ENCODE results near the gene AARS2. TPM values are rescaled to one million over a fixed set of nuclear protein-coding genes. Genes with fewer than 3 reads are reported as not detected.
A peak's percentile ranks its signal among the peaks of the same experiment; 100 is the strongest.

Gene AARS2
- total RNA-seq, 5 donors from 2014 or later (not counting 1 experiment from before 2014, with no cell fraction given) = 16.7 to 28.5 (median 25.8) TPM

DNA sequence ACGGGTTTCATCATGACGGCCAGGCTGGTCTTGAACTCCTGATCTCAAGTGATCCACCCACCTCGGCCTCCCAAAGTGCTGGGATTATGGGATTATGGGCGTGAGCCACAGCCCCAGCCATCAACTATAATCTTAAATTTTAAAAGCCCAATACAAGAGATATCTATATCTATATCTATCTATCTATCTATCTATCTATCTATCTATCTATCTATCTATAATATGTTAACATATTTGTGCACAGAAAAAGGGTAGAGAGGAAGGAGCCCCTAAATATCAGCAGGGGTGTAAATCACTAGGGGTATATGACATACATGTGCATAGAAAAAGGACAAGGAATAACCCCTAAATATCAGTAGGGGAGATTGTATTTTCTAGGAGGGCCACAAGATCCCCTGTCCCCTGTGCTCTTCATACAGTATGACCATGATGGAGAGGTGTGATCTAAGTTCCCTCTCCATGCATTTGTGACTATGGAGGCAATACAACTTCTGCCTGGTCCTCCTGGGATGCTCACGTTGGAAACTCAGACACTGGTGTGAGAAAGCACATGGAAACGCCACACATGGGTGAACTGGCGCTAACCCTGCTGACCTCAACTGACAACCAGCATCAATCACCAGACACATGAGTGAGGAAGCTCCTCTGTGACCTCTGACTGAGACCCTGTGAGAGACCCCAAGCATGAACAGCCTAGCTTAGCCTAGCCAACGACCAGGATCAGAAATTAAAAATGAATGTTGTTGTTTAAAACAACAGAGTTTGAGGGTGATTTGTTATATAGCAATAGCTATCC, 28.1 kb upstream of the AARS2 start:
- CTCF ChIA-PET = interaction anchor here in 1 of 2 donors (1.0 kb wide), 1 partner anchor 85 kb away, joined by 4 read pairs; the partner anchor contains the start of gene SLC35B2
- peaks cover 39 to 45% of the 10 kb centered on the region in 2 donors for H3K27me3 Mint-ChIP-seq

DNA sequence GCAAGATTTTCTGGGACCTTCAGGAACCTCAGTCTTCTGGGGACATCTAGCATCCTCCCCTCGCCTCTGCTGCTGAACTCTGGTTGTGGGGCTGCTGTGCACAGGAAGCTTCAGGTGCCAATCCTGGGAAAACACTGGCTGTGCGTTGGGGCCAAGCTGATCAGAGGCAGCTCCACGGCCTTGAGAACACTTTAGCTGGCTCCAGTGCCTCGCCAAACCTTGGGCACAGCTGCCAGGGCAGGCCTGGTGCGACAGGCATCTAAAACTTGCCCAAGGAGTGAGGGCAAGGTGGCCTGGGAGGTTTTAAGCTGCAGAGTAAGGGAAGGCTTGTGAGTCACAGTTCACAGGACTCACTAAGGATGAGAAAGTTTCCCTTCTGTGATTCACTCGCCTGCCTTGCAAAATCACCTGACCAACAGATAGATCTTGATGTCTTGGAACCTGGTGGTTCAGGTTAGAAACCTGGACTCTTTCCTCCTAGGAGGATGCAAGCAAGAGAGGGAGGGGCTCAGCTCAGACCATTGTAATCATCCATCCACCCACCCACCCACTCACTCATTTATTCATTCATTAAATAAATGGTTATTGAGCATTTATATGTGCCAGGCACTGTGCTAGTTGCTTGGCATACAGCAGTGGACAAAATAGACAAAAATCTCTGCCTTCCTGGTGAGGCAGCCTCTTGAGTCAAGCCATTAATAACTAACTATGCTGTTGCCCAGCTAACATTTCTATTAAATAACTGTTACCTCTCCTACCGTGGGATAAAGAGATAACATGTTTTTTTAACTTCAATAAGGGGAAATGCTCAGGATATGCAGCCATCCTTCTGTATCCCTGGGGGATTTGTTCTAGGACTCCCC, 26.8 kb upstream of the AARS2 start:
- DNase-seq (no peak), ATAC-seq (replicated peaks in 1 of 4) (no peak)
- Mint-ChIP-seq H3K27ac (no peak overlapping the region), H3K4me1 (peaks cover 0 to 2% (median 2%) of the 10 kb centered on the region in 3 donors), H3K27me3 (peaks cover 34 to 38% of the 10 kb centered on the region in 2 donors), H3K4me3 (no peak overlapping the region), H3K36me3 (no peaks in the 10 kb centered on the region), H3K9me3 (no peaks in the 10 kb centered on the region)
- 62% methylated on average over 5 of the region's 7 CpGs for WGBS (ENCODE audit: insufficient coverage)
- no peak overlapping the region for H3K27ac ChIP-seq (ENCODE audit: low read length)
- peaks cover 0 to 5% of the 10 kb centered on the region in 2 experiments for H3K4me1 ChIP-seq (ENCODE audit: control insufficient read depth in 1 of 2, extremely low read depth in 1 of 2, insufficient read depth in 2 of 2, low read length in 2 of 2)
- no peaks in the 10 kb centered on the region for H3K36me3 ChIP-seq (ENCODE audit: control insufficient read depth in 2 of 2, extremely low read depth in 1 of 2, insufficient read depth in 1 of 2, low read length in 1 of 2)
- ChIA-PET POLR2A (no interaction called here), CTCF (interaction anchor here in 1 of 2 donors (0.7 to 1.4 kb wide), 2 partner anchors 72 to 117 kb away, joined by 3 to 15 read pairs; no protein-coding TSS in a partner anchor)
- H3K9me3 ChIP-seq = no peaks in the 10 kb centered on the region
- H3K27me3 ChIP-seq (replicated peaks in 1 of 2; ENCODE audit: control insufficient read depth in 2 of 2, extremely low read depth in 1 of 2, insufficient read depth in 2 of 2, low read length in 1 of 2) = peaks cover 9 to 45% of the 10 kb centered on the region in 2 experiments
- no peak overlapping the region for H3K4me3 ChIP-seq (ENCODE audit: control insufficient read depth in 1 of 2, extremely low read depth in 1 of 2, low read length in 1 of 2)

More for the DNA sequence above, 28.1 kb upstream of the AARS2 start:
- no peaks in the 10 kb centered on the region for H3K9me3 Mint-ChIP-seq
- peaks cover 0 to 2% (median 2%) of the 10 kb centered on the region in 3 donors for H3K4me1 Mint-ChIP-seq
- WGBS (ENCODE audit: insufficient coverage) = no CpG with 5 or more reads among the region's 8 CpGs
- Histone ChIP-seq H3K27ac (ENCODE audit: low read length) (no peak overlapping the region), H3K36me3 (ENCODE audit: control insufficient read depth in 2 of 2, extremely low read depth in 1 of 2, insufficient read depth in 1 of 2, low read length in 1 of 2) (no peaks in the 10 kb centered on the region), H3K27me3 (replicated peaks in 1 of 2; ENCODE audit: control insufficient read depth in 2 of 2, extremely low read depth in 1 of 2, insufficient read depth in 2 of 2, low read length in 1 of 2) (peaks cover 9 to 49% of the 10 kb centered on the region in 2 experiments), H3K9me3 (no peaks in the 10 kb centered on the region), H3K4me3 (ENCODE audit: control insufficient read depth in 1 of 2, extremely low read depth in 1 of 2, low read length in 1 of 2) (no peak overlapping the region), H3K4me1 (ENCODE audit: control insufficient read depth in 1 of 2, extremely low read depth in 1 of 2, insufficient read depth in 2 of 2, low read length in 2 of 2) (peaks cover 0 to 5% of the 10 kb centered on the region in 2 experiments)
- no peak for DNase-seq
- POLR2A ChIA-PET = interaction anchor here in 1 of 2 donors (0.6 kb wide), 1 partner anchor 46 kb away, joined by 4 read pairs; no protein-coding TSS in a partner anchor
- H3K36me3 Mint-ChIP-seq = no peaks in the 10 kb centered on the region
- H3K4me3 Mint-ChIP-seq = no peak overlapping the region
- ATAC-seq (replicated peaks in 1 of 4) = no peak
- no peak overlapping the region for H3K27ac Mint-ChIP-seq

DNA sequence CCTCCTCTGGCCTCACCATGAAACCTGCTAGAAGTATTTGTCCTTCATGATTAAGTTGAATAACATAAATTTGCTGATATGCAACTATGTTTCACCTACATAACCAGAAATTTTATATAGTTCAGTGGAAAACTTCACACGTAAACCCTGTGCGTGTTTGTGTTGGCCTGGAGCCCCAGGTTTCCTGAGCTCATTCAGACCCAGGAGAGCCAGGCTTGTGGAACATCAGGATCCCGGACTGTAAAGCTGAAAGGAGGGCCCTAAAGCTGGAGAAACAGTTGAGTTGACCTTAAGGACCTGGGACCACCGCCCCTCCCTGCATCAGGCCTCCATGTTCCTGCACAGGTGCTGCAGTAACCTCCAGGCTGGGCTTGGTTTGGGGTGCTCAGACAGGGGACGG, 26.2 kb upstream of the AARS2 start:
- peaks cover 9 to 42% of the 10 kb centered on the region in 2 experiments for H3K27me3 ChIP-seq (replicated peaks in 1 of 2; ENCODE audit: control insufficient read depth in 2 of 2, extremely low read depth in 1 of 2, insufficient read depth in 2 of 2, low read length in 1 of 2)
- WGBS (ENCODE audit: insufficient coverage) = 78% methylated on average over 5 of the region's 5 CpGs
- DNase-seq (no peak), ATAC-seq (replicated peaks in 1 of 4) (no peak)
- H3K4me1 ChIP-seq (ENCODE audit: control insufficient read depth in 1 of 2, extremely low read depth in 1 of 2, insufficient read depth in 2 of 2, low read length in 2 of 2) = peaks cover 0 to 5% of the 10 kb centered on the region in 2 experiments
- Mint-ChIP-seq H3K27me3 (peaks cover 28 to 31% of the 10 kb centered on the region in 2 donors), H3K4me1 (peaks cover 0 to 2% (median 2%) of the 10 kb centered on the region in 3 donors), H3K27ac (no peak overlapping the region), H3K4me3 (no peak overlapping the region), H3K9me3 (no peaks in the 10 kb centered on the region), H3K36me3 (no peaks in the 10 kb centered on the region)
- ChIA-PET CTCF (interaction anchor here in 1 of 2 donors (0.6 to 1.4 kb wide), 3 partner anchors 70 to 118 kb away, joined by 3 to 15 read pairs (median 3); no protein-coding TSS in a partner anchor), POLR2A (interaction anchor here in 1 of 2 donors (0.6 kb wide), 1 partner anchor 118 kb away, joined by 9 read pairs; no protein-coding TSS in a partner anchor)
- no peak overlapping the region for H3K27ac ChIP-seq (ENCODE audit: low read length)
- no peaks in the 10 kb centered on the region for H3K36me3 ChIP-seq (ENCODE audit: control insufficient read depth in 2 of 2, extremely low read depth in 1 of 2, insufficient read depth in 1 of 2, low read length in 1 of 2)
- H3K4me3 ChIP-seq (ENCODE audit: control insufficient read depth in 1 of 2, extremely low read depth in 1 of 2, low read length in 1 of 2) = no peak overlapping the region
- H3K9me3 ChIP-seq = no peaks in the 10 kb centered on the region

DNA sequence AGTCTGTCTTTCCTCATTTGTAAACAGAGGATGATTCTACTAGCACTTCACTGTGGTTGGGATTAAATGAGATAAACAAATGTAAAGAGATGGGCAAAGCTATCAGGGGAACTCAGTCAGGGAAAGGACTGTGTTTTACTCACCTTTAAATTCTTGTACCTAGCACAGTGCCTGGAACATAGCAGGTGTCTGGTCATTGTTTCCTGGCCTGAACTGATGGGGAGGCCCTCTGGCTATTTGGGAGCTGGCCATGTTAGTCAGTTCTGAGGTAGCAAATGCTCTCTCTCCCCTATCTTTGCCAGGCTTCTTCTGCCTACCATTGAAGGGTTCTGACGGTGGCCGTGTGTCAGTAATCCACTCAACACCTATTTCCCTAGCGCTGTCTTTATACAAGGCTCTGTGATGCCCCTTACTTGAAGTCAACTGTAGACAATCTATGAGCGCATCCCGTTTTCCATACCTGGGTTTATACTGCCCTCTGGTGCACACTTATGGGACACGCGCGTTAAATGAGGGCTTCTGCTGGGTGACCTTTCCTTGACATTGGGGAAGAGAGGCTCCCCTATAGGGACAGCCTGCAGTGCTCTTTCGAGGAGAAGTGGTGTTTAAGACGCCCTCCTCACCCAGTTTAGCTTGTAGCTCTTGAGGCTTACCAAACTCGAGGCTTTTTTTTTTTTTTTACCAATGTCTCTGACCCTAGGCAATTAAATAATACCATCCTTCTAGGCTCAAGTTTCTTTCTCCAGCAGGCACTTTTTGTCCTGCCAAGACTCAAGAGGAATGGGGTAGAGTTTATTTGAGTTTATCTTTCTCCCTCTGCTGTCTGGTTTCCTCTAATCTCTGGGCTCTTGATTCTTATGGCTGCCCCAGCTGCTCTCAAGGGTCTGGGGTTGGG, 25.3 kb upstream of the AARS2 start:
- ATAC-seq (replicated peaks in 1 of 4) (peak; percentile 77 to 88 (median 83)), DNase-seq (peak; percentile 17 to 80 (median 50))
- no peaks in the 10 kb centered on the region for H3K36me3 ChIP-seq (ENCODE audit: control insufficient read depth in 2 of 2, extremely low read depth in 1 of 2, insufficient read depth in 1 of 2, low read length in 1 of 2)
- H3K27me3 ChIP-seq (replicated peaks in 1 of 2; ENCODE audit: control insufficient read depth in 2 of 2, extremely low read depth in 1 of 2, insufficient read depth in 2 of 2, low read length in 1 of 2) = peaks cover 5 to 39% of the 10 kb centered on the region in 2 experiments
- WGBS (ENCODE audit: insufficient coverage) = 4% methylated on average over 6 of the region's 11 CpGs
- H3K27me3 Mint-ChIP-seq = peaks cover 20 to 23% of the 10 kb centered on the region in 2 donors
- ChIA-PET POLR2A (interaction anchor here in 1 of 2 donors (0.6 kb wide), 1 partner anchor 117 kb away, joined by 9 read pairs; no protein-coding TSS in a partner anchor), CTCF (interaction anchor here (0.6 to 1.7 kb wide), 7 partner anchors 11 to 565 kb away, joined by 3 to 7 read pairs (median 4); partner anchors contain the start of gene CDC5L (in 1 of the 2))
- H3K36me3 Mint-ChIP-seq = no peaks in the 10 kb centered on the region
- H3K4me1 Mint-ChIP-seq = peaks cover 0 to 2% (median 2%) of the 10 kb centered on the region in 3 donors
- no peaks in the 10 kb centered on the region for H3K9me3 ChIP-seq
- H3K9me3 Mint-ChIP-seq = no peaks in the 10 kb centered on the region
- no peak overlapping the region for H3K4me3 ChIP-seq (ENCODE audit: control insufficient read depth in 1 of 2, extremely low read depth in 1 of 2, low read length in 1 of 2)
- H3K27ac ChIP-seq (ENCODE audit: low read length) = no peak overlapping the region
- peaks cover 0 to 5% of the 10 kb centered on the region in 2 experiments for H3K4me1 ChIP-seq (ENCODE audit: control insufficient read depth in 1 of 2, extremely low read depth in 1 of 2, insufficient read depth in 2 of 2, low read length in 2 of 2)
- H3K27ac Mint-ChIP-seq = no peak overlapping the region
- H3K4me3 Mint-ChIP-seq = no peak overlapping the region

DNA sequence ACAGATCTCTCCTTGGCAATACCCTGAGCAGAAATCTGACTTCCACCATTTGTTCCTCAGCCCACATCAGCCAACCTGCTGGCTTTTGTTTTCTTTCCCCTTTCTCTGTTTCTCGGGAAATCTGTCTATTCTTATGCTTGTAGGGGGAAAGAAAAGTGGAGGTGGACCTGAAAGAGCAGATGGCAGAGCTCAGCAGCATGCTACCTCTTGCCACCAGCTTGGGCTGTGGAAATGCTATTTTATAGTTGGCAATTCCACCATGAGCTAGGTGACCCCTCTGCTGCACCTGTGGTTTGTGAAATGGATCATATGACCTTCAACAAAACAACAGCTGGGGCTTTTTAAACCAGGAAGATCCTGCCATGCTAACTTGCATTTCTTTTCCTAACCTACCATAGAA, 22.5 kb upstream of the AARS2 start:
- no peaks in the 10 kb centered on the region for H3K36me3 ChIP-seq (ENCODE audit: control insufficient read depth in 2 of 2, extremely low read depth in 1 of 2, insufficient read depth in 1 of 2, low read length in 1 of 2)
- ATAC-seq (replicated peaks in 1 of 4) = no peak
- peaks cover 14 to 19% of the 10 kb centered on the region in 2 donors for H3K27me3 Mint-ChIP-seq
- H3K4me1 Mint-ChIP-seq = no peaks in the 10 kb centered on the region
- WGBS (ENCODE audit: insufficient coverage) = no CpG with 5 or more reads among the region's 1 CpG
- H3K36me3 Mint-ChIP-seq = no peaks in the 10 kb centered on the region
- CTCF ChIA-PET = interaction anchor here (0.7 to 1.5 kb wide), 4 partner anchors 9 to 163 kb away, joined by 3 to 5 read pairs (median 4); no protein-coding TSS in a partner anchor
- no peaks in the 10 kb centered on the region for H3K9me3 Mint-ChIP-seq
- no peak for DNase-seq
- POLR2A ChIA-PET = no interaction called here
- no peaks in the 10 kb centered on the region for H3K4me1 ChIP-seq (ENCODE audit: control insufficient read depth in 1 of 2, extremely low read depth in 1 of 2, insufficient read depth in 2 of 2, low read length in 2 of 2)
- no peak overlapping the region for H3K27ac ChIP-seq (ENCODE audit: low read length)
- no peaks in the 10 kb centered on the region for H3K9me3 ChIP-seq
- peaks cover 0 to 19% of the 10 kb centered on the region in 2 experiments for H3K27me3 ChIP-seq (replicated peaks in 1 of 2; ENCODE audit: control insufficient read depth in 2 of 2, extremely low read depth in 1 of 2, insufficient read depth in 2 of 2, low read length in 1 of 2)
- no peak overlapping the region for H3K27ac Mint-ChIP-seq
- H3K4me3 ChIP-seq (ENCODE audit: control insufficient read depth in 1 of 2, extremely low read depth in 1 of 2, low read length in 1 of 2) = no peak overlapping the region
- H3K4me3 Mint-ChIP-seq = no peak overlapping the region

Measured in T-cell (primary cell).